IMR-90 (cell line): ENCODE data around the gene PSME3. TPM values are rescaled to one million over a fixed set of nuclear protein-coding genes. Genes with fewer than 3 reads are reported as not detected.

Source experiments
- ATAC-seq: fragments of 200-7000 bp; cut with Tn5 transposase; 2 replicates; pipeline ENCODE4 v1.9.1; 2020; ENCODE audit warnings: low read depth, mild to moderate bottlenecking, moderate library complexity
- BruUV-seq: library from RNA; stranded (reverse); fragments of 400-500 nt; replicated peaks from 2 replicates; lab custom pipeline; 2021; lab: Mats Ljungman, UMichigan
- CTCF ChIA-PET: fragments of 300-600 bp; formaldehyde crosslinking; extraction: SDS; loops from one replicate; lab custom pipeline; 2021; ENCODE audit warnings: antibody characterized with exemption; lab: Yijun Ruan, JAX
- POLR2A ChIA-PET: fragments of 300-600 bp; sonication (Branson Sonifier 250); formaldehyde crosslinking; loops from one replicate; lab custom pipeline; 2022; ENCODE audit warnings: antibody characterized with exemption; ENCODE audit not compliant: unreplicated experiment; lab: Charles Lee
- DNase-seq: peaks from one replicate; pipeline ENCODE4 v3.0.0; 2013
- H2AFZ ChIP-seq: replicated peaks from 2 replicates; pipeline ENCODE3; 2013; ENCODE audit warnings: low read length, mild to moderate bottlenecking; ENCODE audit not compliant: poor library complexity
- H2AK5ac ChIP-seq: 2 replicates; pipeline ENCODE4 v1.6.1; 2013; ENCODE audit warnings: low read depth, low read length, inconsistent platforms
- H2AK9ac ChIP-seq: replicated peaks from 2 replicates; pipeline ENCODE3; 2013; ENCODE audit warnings: mild to moderate bottlenecking, low read depth, low read length, moderate library complexity; ENCODE audit not compliant: poor library complexity
- H2BK120ac ChIP-seq: 2 replicates; pipeline ENCODE4 v1.6.1; 2013; ENCODE audit warnings: low read depth, low read length, inconsistent platforms
- H2BK15ac ChIP-seq: 3 replicates; pipeline ENCODE4 v1.6.1; 2013; ENCODE audit warnings: low read depth, low read length, inconsistent platforms
- H2BK20ac ChIP-seq: 2 replicates; pipeline ENCODE4 v1.6.1; 2013; ENCODE audit warnings: low read depth, mild to moderate bottlenecking, inconsistent platforms, low read length, moderate library complexity
- H2BK5ac ChIP-seq: 2 replicates; pipeline ENCODE4 v1.6.1; 2013; ENCODE audit warnings: mild to moderate bottlenecking, low read depth, low read length, inconsistent platforms; ENCODE audit not compliant: poor library complexity, severe bottlenecking
- H3K14ac ChIP-seq: replicated peaks from 2 replicates; pipeline ENCODE4 v1.6.1; 2013; ENCODE audit warnings: low read depth, low read length, inconsistent platforms
- H3K18ac ChIP-seq: 2 replicates; pipeline ENCODE4 v1.6.1; 2013; ENCODE audit warnings: low read depth, low read length, control low read depth
- H3K23ac ChIP-seq: 2 replicates; pipeline ENCODE4 v1.6.1; 2013; ENCODE audit warnings: low read depth, low read length, inconsistent platforms
- H3K27ac ChIP-seq: 2 replicates; pipeline ENCODE4 v1.5.1; 2013; ENCODE audit warnings: mild to moderate bottlenecking, control low read depth, low read length; ENCODE audit not compliant: insufficient read depth
- H3K27me3 ChIP-seq: 2 replicates; pipeline ENCODE4 v1.6.1; 2013; ENCODE audit warnings: low read length; ENCODE audit not compliant: control insufficient read depth, insufficient read depth
- H3K36me3 ChIP-seq: 2 replicates; pipeline ENCODE4 v1.6.1; 2013; ENCODE audit warnings: low read length, mixed read lengths; ENCODE audit not compliant: control insufficient read depth, insufficient read depth
- H3K4ac ChIP-seq: 2 replicates; pipeline ENCODE4 v1.6.1; 2013; ENCODE audit warnings: low read depth, low read length, inconsistent platforms
- H3K4me1 ChIP-seq: 2 replicates; pipeline ENCODE4 v1.6.1; 2013; ENCODE audit warnings: low read length, mixed read lengths; ENCODE audit not compliant: control insufficient read depth, insufficient read depth
- H3K4me2 ChIP-seq: 2 replicates; pipeline ENCODE4 v1.6.1; 2013; ENCODE audit warnings: low read depth, mild to moderate bottlenecking, control low read depth, low read length, moderate library complexity
- H3K4me3 ChIP-seq: 2 replicates; pipeline ENCODE4 v1.5.1; 2013; ENCODE audit warnings: low read depth, mild to moderate bottlenecking, control low read depth, low read length, moderate library complexity; ENCODE audit not compliant: insufficient read depth
- H3K56ac ChIP-seq: 2 replicates; pipeline ENCODE4 v1.6.1; 2013; ENCODE audit warnings: low read length, inconsistent platforms; ENCODE audit not compliant: insufficient read depth; ENCODE audit errors: extremely low read depth
- H3K79me1 ChIP-seq, 2 experiments: 2 replicates each; pipeline ENCODE4 v1.6.1; 2013; ENCODE audit warnings: low read length in 2 of 2, inconsistent platforms in 1 of 2, low read depth in 1 of 2
- H3K9ac ChIP-seq: 2 replicates; pipeline ENCODE4 v1.6.1; 2013; ENCODE audit warnings: low read depth, low read length, control low read depth
- H3K9me1 ChIP-seq: 2 replicates; pipeline ENCODE4 v1.6.1; 2013; ENCODE audit warnings: low read length, inconsistent platforms; ENCODE audit not compliant: insufficient read depth
- H3K9me3 ChIP-seq: 2 replicates; pipeline ENCODE4 v1.6.1; 2013; ENCODE audit warnings: low read length; ENCODE audit not compliant: control insufficient read depth, insufficient read depth
- H4K20me1 ChIP-seq: 2 replicates; pipeline ENCODE4 v1.6.1; 2013; ENCODE audit warnings: low read length, inconsistent platforms; ENCODE audit not compliant: insufficient read depth
- H4K5ac ChIP-seq: 2 replicates; pipeline ENCODE4 v1.6.1; 2013; ENCODE audit warnings: mild to moderate bottlenecking, low read depth, low read length, control low read depth
- H4K8ac ChIP-seq, 2 experiments: 2 replicates each; pipeline ENCODE4 v1.6.1; 2013; ENCODE audit warnings: low read depth in 2 of 2, low read length in 2 of 2, control low read depth in 1 of 2, inconsistent platforms in 1 of 2
- H4K91ac ChIP-seq: 2 replicates; pipeline ENCODE4 v1.6.1; 2013; ENCODE audit warnings: low read depth, low read length, inconsistent platforms; ENCODE audit not compliant: insufficient read depth
- BHLHE40 ChIP-seq: fragments of 150-350 bp; IDR thresholded peaks from 2 replicates; pipeline ENCODE4 v1.6.1; 2016; ENCODE audit warnings: mild to moderate bottlenecking, low read depth, low read length
- CHD1 ChIP-seq: IDR thresholded peaks from 2 replicates; pipeline ENCODE4 v1.6.1; 2012; ENCODE audit warnings: low read depth, low read length, improper control_type of control experiment
- MAFK ChIP-seq: IDR thresholded peaks from 2 replicates; pipeline ENCODE4 v1.6.1; 2012; ENCODE audit warnings: low read depth, low read length, improper control_type of control experiment
- MXI1 ChIP-seq: IDR thresholded peaks from 2 replicates; pipeline ENCODE4 v1.6.1; 2012; ENCODE audit warnings: low read depth, mild to moderate bottlenecking, low read length, moderate library complexity, borderline replicate concordance
- POLR2A ChIP-seq: IDR thresholded peaks from 2 replicates; pipeline ENCODE4 v1.6.1; 2012; ENCODE audit warnings: mild to moderate bottlenecking, low read depth, low read length
- USF2 ChIP-seq: fragments of 150-350 bp; IDR thresholded peaks from 2 replicates; pipeline ENCODE4 v1.6.1; 2017; ENCODE audit warnings: mild to moderate bottlenecking, antibody characterized with exemption, low read length, low read depth
- WGBS, 2 experiments: methylation state at CpG; one replicate each; pipeline versions ENCODE4 v1.1.5 to v1.1.7; 2013; ENCODE audit warnings: missing lambda C conversion rate in 2 of 2; ENCODE audit not compliant: insufficient read length in 1 of 2; ENCODE audit errors: extremely low coverage in 2 of 2; 5-methylcytosine and 5-hydroxymethylcytosine counted together
- dilution Hi-C: fragments of 300-500 bp; cut with HindIII; formaldehyde crosslinking; loops from one replicate; pipeline ENCODE4 v1.14.3; 2018; ENCODE audit warnings: low sequenced_read_pairs; ENCODE audit not compliant: unreplicated experiment
- in situ Hi-C: fragments of 300-500 bp; cut with MboI; formaldehyde crosslinking; loops from 3 replicates; pipeline ENCODE4 v1.14.3; 2019; ENCODE audit warnings: low sequenced_read_pairs, inconsistent platforms, mixed read lengths
- intact Hi-C: fragments of 100-400 bp; cut with micrococcal nuclease; formaldehyde crosslinking; loops from 2 replicates; pipeline ENCODE4 v1.10.0; 2022
- polyA plus RNA-seq, 3 experiments: library from polyadenylated mRNA; depleted of rRNA; stranded (reverse); fragments of >200 nt; gene quantifications; 2 replicates each; pipeline ENCODE4 v1.2.3, GENCODE V29; 2012; ENCODE audit warnings: low replicate concordance in 1 of 3
- total RNA-seq: library from RNA; depleted of rRNA; stranded (reverse); fragments of >200 nt; gene quantifications from 2 replicates; pipeline ENCODE4 v1.2.3, GENCODE V29; 2012

Gene PSME3
- total and polyA plus RNA-seq, 2 of the 4 experiments (the other 2 are of a cell fraction) = 72.4 to 100 TPM

DNA sequence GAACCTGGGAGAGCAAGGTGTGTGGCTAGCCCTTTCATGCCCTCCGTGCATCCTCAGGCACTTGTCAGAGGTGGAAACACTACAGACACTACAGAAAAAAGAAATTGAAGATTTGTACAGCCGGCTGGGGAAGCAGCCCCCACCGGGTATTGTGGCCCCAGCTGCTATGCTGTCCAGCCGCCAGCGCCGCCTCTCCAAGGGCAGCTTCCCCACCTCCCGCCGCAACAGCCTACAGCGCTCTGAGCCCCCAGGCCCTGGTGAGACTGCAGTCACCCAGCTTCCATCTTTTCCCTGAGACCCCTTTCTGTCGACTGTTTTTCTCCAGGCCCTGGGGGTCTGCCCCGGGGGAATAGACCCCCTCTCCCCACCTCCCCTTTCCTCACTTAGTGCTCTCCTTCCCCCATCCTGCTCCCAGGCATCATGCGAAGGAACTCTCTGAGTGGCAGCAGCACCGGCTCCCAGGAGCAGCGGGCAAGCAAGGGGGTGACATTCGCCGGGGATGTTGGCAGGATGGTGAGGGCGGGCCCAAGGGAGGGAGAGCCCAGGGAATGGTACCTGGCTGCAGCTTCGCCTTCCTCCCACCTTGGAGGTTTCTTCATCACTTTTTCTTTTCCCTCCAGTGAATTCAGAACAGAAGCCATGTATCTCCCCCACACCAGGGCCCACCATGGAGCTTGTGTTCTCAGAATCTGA is 37.0 kb upstream of the PSME3 start:
- DNase-seq = no peak
- Histone ChIP-seq H3K4me3 (no peak overlapping the region), H4K5ac (no peak overlapping the region), H3K36me3 (peaks cover 4% of the 10 kb centered on the region; the same call in 1 of the 2 replicates), H2AK5ac (no peak overlapping the region), H2BK5ac (no peak overlapping the region), H3K27ac (no peak overlapping the region), H2AFZ (no peak overlapping the region), H3K9ac (no peak overlapping the region), H3K9me1 (peaks cover 19% of the 10 kb centered on the region), H2BK120ac (no peak overlapping the region), H3K79me1 (peaks cover 20 to 39% of the 10 kb centered on the region in 2 experiments), H3K23ac (no peak overlapping the region), H3K27me3 (no peaks in the 10 kb centered on the region), H3K9me3 (no peaks in the 10 kb centered on the region), H4K91ac (no peak overlapping the region), H3K18ac (no peak overlapping the region), H3K14ac (no peak overlapping the region), H3K56ac (no peak overlapping the region), H2AK9ac (no peak overlapping the region), H2BK20ac (no peak overlapping the region), H3K4ac (no peak overlapping the region), H4K8ac (no peak overlapping the region), H2BK15ac (no peak overlapping the region), H3K4me1 (peaks cover 7% of the 10 kb centered on the region), H4K20me1 (no peaks in the 10 kb centered on the region), H3K4me2 (no peak overlapping the region)
- ATAC-seq = no peak
- WGBS, 2 experiments = 95% methylated on average over 9 of the region's 18 CpGs; no CpG with 5 or more reads in 1 of the 2 experiments
- in situ Hi-C loops = no loop called here
- dilution Hi-C loops = no loop called here
- ChIA-PET CTCF (no interaction called here), POLR2A (interaction anchor here (1.0 kb wide), 1 partner anchor 28 kb away, joined by 3 read pairs; the partner anchor contains the start of gene BECN1)
- BruUV-seq = no TSS peak
- TF ChIP-seq CHD1 (no peak), MXI1 (no peak), BHLHE40 (no peak), MAFK (no peak), USF2 (no peak), POLR2A (no peak)
- intact Hi-C loops = no loop called here
